Stomach (tissue), 9 donors: Measurements from ENCODE around the gene ARPP21. TPM values are rescaled to one million over a fixed set of nuclear protein-coding genes. Genes with fewer than 3 reads are reported as not detected.

Experiments used
- DNase-seq, 2 donors: peaks; one replicate each; pipeline versions ENCODE4 v3.0.0 to v3.0.0-alpha.2; 2013 to 2019
- H3K27ac ChIP-seq, 5 donors: fragments of 200-600 bp in 4 of 5; sonication (generic) in 4 of 5; one replicate each; pipeline ENCODE4 v1.5.1; 2013 to 2019; ENCODE audit warnings: mild to moderate bottlenecking in 1 of 5, moderate library complexity in 1 of 5
- H3K27me3 ChIP-seq, 3 donors: fragments of 200-600 bp; sonication (generic); one replicate each; pipeline ENCODE4 v1.5.1; 2017 to 2019; ENCODE audit warnings: mixed run types in 1 of 3
- H3K36me3 ChIP-seq, 4 donors: fragments of 200-600 bp; sonication (generic); 1 replicate in 3 of 4; 2 replicates in 1 of 4; pipeline ENCODE4 v1.5.1; 2016 to 2019
- H3K4me1 ChIP-seq, 4 donors: fragments of 200-600 bp; sonication (generic); one replicate each; pipeline ENCODE4 v1.5.1; 2016 to 2019
- H3K4me3 ChIP-seq, 4 donors: fragments of 200-600 bp; sonication (generic) in 3 of 4; one replicate each; pipeline ENCODE4 v1.5.1; 2016 to 2019; ENCODE audit warnings: mild to moderate bottlenecking in 1 of 4
- H3K9me3 ChIP-seq, 4 donors: fragments of 200-600 bp; sonication (generic); one replicate each; pipeline ENCODE4 v1.5.1; 2016 to 2019
- CTCF ChIP-seq, 7 experiments: fragments of 450-650 bp in 4 of 7; fragments of 200-600 bp in 3 of 7; sonication (generic) in 3 of 7; IDR thresholded peaks; one replicate each; pipeline ENCODE4 v1.5.1; 2016 to 2019; ENCODE audit warnings: antibody characterized with exemption in 7 of 7, control low read depth in 2 of 7, mild to moderate bottlenecking in 1 of 7
- EP300 ChIP-seq: sonication (generic); formaldehyde crosslinking; IDR thresholded peaks from one replicate; pipeline ENCODE4 v1.6.1; 2017; ENCODE audit warnings: antibody characterized with exemption
- POLR2A ChIP-seq, 4 donors: fragments of 450-650 bp; IDR thresholded peaks; one replicate each; pipeline ENCODE4 v1.6.1; 2016; ENCODE audit warnings: antibody characterized with exemption in 4 of 4, control low read depth in 2 of 4, mild to moderate bottlenecking in 1 of 4, moderate library complexity in 1 of 4
- POLR2AphosphoS5 ChIP-seq, 3 donors: sonication (generic); formaldehyde crosslinking; IDR thresholded peaks; one replicate each; pipeline ENCODE4 v1.6.1; 2016; ENCODE audit warnings: antibody characterized with exemption in 3 of 3
- WGBS, 5 donors: extraction: QIAGEN DNeasy Blood & Tissue Kit in 3 of 5; methylation state at CpG; one replicate each; pipeline versions ENCODE4 v1.1.5 to v1.1.7; 2013 to 2018; 5-methylcytosine and 5-hydroxymethylcytosine counted together
- intact Hi-C: fragments of 100-400 bp; cut with DNase I; formaldehyde crosslinking; loops from one replicate; pipeline ENCODE4 v1.15.1; 2023; ENCODE audit warnings: low total_unique reads
- polyA plus RNA-seq, 3 donors: library from polyadenylated mRNA; stranded (reverse); fragments of 200-250 nt; gene quantifications; one replicate each; pipeline ENCODE4 v1.2.3, GENCODE V29; 2013
- total RNA-seq, 5 donors: library from RNA; depleted of rRNA; stranded (reverse); fragments of >200 nt; gene quantifications; one replicate each; pipeline versions ENCODE4 v1.1.0 to v1.2.3, GENCODE V29; 2014 to 2016
- donor health status: healthy with polysubstance abuse.
- donor health status: Bipolar disorder and iron deficiency.
- donor health status: healthy.

Gene ARPP21
- total and polyA plus RNA-seq, 8 donors: 0.13 to 5.0 TPM; not detected in 6

- Histone ChIP-seq H3K4me1 (peaks cover 5 to 14% (median 13%) of the 10 kb centered on the region in 4 donors), H3K36me3 (no peaks in the 10 kb centered on the region), H3K9me3 (no peaks in the 10 kb centered on the region), H3K27ac (no peak overlapping the region), H3K27me3 (peaks cover 4 to 23% (median 17%) of the 10 kb centered on the region in 3 donors), H3K4me3 (no peak overlapping the region)
- TF ChIP-seq POLR2AphosphoS5 (IDR thresholded peaks at IDR 0.05) (no peak), POLR2A (IDR thresholded peaks at IDR 0.05) (no peak), CTCF (IDR thresholded peaks at IDR 0.05) (no peak), EP300 (no peak)
- DNase-seq: no peak
- WGBS, 5 donors: 62 to 79% (median 68%) methylated on average over 3 of the region's 3 CpGs
- intact Hi-C loops: no loop called here
Observed at GRCh38 chr3:35635407-35635806, 3.9 kb upstream of the ARPP21 start.

GRCh38 chr3:35635926-35636683, 3.2 kb upstream of the ARPP21 start:
- H3K9me3 ChIP-seq: no peaks in the 10 kb centered on the region
- no peak overlapping the region for H3K4me3 ChIP-seq
- TF ChIP-seq POLR2AphosphoS5 (IDR thresholded peaks at IDR 0.05): no peak
- no peak for TF ChIP-seq POLR2A (IDR thresholded peaks at IDR 0.05)
- TF ChIP-seq CTCF (IDR thresholded peaks at IDR 0.05): no peak
- no peak for TF ChIP-seq EP300
- peaks cover 5 to 14% (median 13%) of the 10 kb centered on the region in 4 donors for H3K4me1 ChIP-seq
- 86 to 90% (median 90%) methylated on average over 4 of the region's 4 CpGs for whole genome bisulfite sequencing, 5 donors
- intact Hi-C loops: no loop called here
- H3K27me3 ChIP-seq: peaks cover 4 to 29% (median 17%) of the 10 kb centered on the region in 3 donors
- H3K36me3 ChIP-seq: no peaks in the 10 kb centered on the region
- H3K27ac ChIP-seq: no peak overlapping the region
- no peak for DNase-seq

- intact Hi-C loops: no loop called here
Observed at GRCh38 chr3:35638251-35638979, 910 bp upstream of the ARPP21 start.

More at GRCh38 chr3:35638251-35638979, 910 bp upstream of the ARPP21 start:
- H3K4me3 ChIP-seq: no peak overlapping the region
- H3K4me1 ChIP-seq: peaks cover 5 to 14% (median 13%) of the 10 kb centered on the region in 4 donors
- no peak for TF ChIP-seq EP300
- TF ChIP-seq POLR2AphosphoS5 (IDR thresholded peaks at IDR 0.05): no peak
- TF ChIP-seq POLR2A (IDR thresholded peaks at IDR 0.05): no peak
- TF ChIP-seq CTCF (IDR thresholded peaks at IDR 0.05): no peak
- H3K27ac ChIP-seq: no peak overlapping the region
- DNase-seq: no peak
- H3K36me3 ChIP-seq: no peaks in the 10 kb centered on the region
- H3K27me3 ChIP-seq: peaks cover 4 to 38% (median 20%) of the 10 kb centered on the region in 3 donors
- no peaks in the 10 kb centered on the region for H3K9me3 ChIP-seq
- 83 to 85% (median 84%) methylated on average over 15 of the region's 15 CpGs for WGBS, 5 donors
